T-helper 2 cell treated with Interferon-gamma antibody and Interleukin-4, amounts not matched to agents 5 μg/mL and 100 μg/mL, for 36 hours (primary cell): ENCODE results near the gene VAV2.
A peak's percentile ranks its signal among the peaks of the same experiment; 100 is the strongest.

Experiments
- DNase-seq: peaks from one replicate; pipeline ENCODE4 v3.0.0; 2021; ENCODE audit warnings: low spot score
- H3K27ac Mint-ChIP-seq: one replicate; pipeline ENCODE4 v1.8.0; 2021; ENCODE audit warnings: mild to moderate bottlenecking, mixed read lengths
- H3K27me3 Mint-ChIP-seq: one replicate; pipeline ENCODE4 v1.8.0; 2021; ENCODE audit warnings: low read depth, mixed read lengths
- H3K36me3 Mint-ChIP-seq: one replicate; pipeline ENCODE4 v1.8.0; 2021; ENCODE audit warnings: low read depth, mixed read lengths
- H3K4me1 Mint-ChIP-seq: one replicate; pipeline ENCODE4 v1.8.0; 2021; ENCODE audit warnings: low read depth, mixed read lengths
- H3K4me3 Mint-ChIP-seq: one replicate; pipeline ENCODE4 v1.8.0; 2022; ENCODE audit warnings: mild to moderate bottlenecking, moderate library complexity, mixed read lengths
- H3K9me3 Mint-ChIP-seq: one replicate; pipeline ENCODE4 v1.8.0; 2021; ENCODE audit warnings: mixed read lengths

The VAV2 gene

GRCh38 chr9:133729617-133730281 lies 262.4 kb downstream of the VAV2 start:
- Mint-ChIP-seq H3K36me3 (no peaks in the 10 kb centered on the region), H3K4me3 (no peak overlapping the region), H3K4me1 (peaks cover 8% of the 10 kb centered on the region), H3K9me3 (peaks cover 3% of the 10 kb centered on the region), H3K27me3 (peaks cover 3% of the 10 kb centered on the region), H3K27ac (no peak overlapping the region)
- DNase-seq: no peak

GRCh38 chr9:133728856-133729616 lies 263.1 kb downstream of the VAV2 start:
- Mint-ChIP-seq H3K36me3 (no peaks in the 10 kb centered on the region), H3K4me3 (no peak overlapping the region), H3K9me3 (no peaks in the 10 kb centered on the region), H3K27me3 (peaks cover 3% of the 10 kb centered on the region), H3K4me1 (peaks cover 8% of the 10 kb centered on the region), H3K27ac (no peak overlapping the region)
- DNase-seq: no peak

GRCh38 chr9:133727876-133728441 lies 264.2 kb downstream of the VAV2 start:
- Mint-ChIP-seq H3K9me3 (no peaks in the 10 kb centered on the region), H3K27ac (no peak overlapping the region), H3K4me3 (no peak overlapping the region), H3K4me1 (peaks cover 8% of the 10 kb centered on the region), H3K27me3 (peaks cover 6% of the 10 kb centered on the region), H3K36me3 (no peaks in the 10 kb centered on the region)
- DNase-seq: no peak

GRCh38 chr9:133727277-133727875 lies 264.7 kb downstream of the VAV2 start:
- Mint-ChIP-seq H3K27me3 (peaks cover 6% of the 10 kb centered on the region), H3K36me3 (no peaks in the 10 kb centered on the region), H3K27ac (no peak overlapping the region), H3K9me3 (no peaks in the 10 kb centered on the region), H3K4me3 (no peak overlapping the region), H3K4me1 (peaks cover 8% of the 10 kb centered on the region)
- no peak for DNase-seq

GRCh38 chr9:133726401-133727276 lies 265.5 kb downstream of the VAV2 start:
- H3K27me3 Mint-ChIP-seq: peaks cover 8% of the 10 kb centered on the region
- DNase-seq: no peak
- peaks cover 8% of the 10 kb centered on the region for H3K4me1 Mint-ChIP-seq
- H3K27ac Mint-ChIP-seq: no peak overlapping the region
- no peaks in the 10 kb centered on the region for H3K36me3 Mint-ChIP-seq
- no peaks in the 10 kb centered on the region for H3K9me3 Mint-ChIP-seq
- H3K4me3 Mint-ChIP-seq: peak overlapping the region; percentile 27

GRCh38 chr9:133725886-133726285 lies 266.2 kb downstream of the VAV2 start:
- Mint-ChIP-seq H3K27me3 (peaks cover 8% of the 10 kb centered on the region), H3K9me3 (no peaks in the 10 kb centered on the region), H3K4me1 (peaks cover 8% of the 10 kb centered on the region), H3K36me3 (no peaks in the 10 kb centered on the region), H3K27ac (no peak overlapping the region), H3K4me3 (no peak overlapping the region)
- DNase-seq: no peak

- Mint-ChIP-seq H3K36me3 (no peaks in the 10 kb centered on the region), H3K27me3 (peaks cover 8% of the 10 kb centered on the region), H3K27ac (no peak overlapping the region), H3K4me1 (peaks cover 3% of the 10 kb centered on the region), H3K4me3 (no peak overlapping the region), H3K9me3 (no peaks in the 10 kb centered on the region)
- DNase-seq: no peak
Measured at GRCh38 chr9:133718563-133719315, 273.4 kb downstream of the VAV2 start.

- peaks cover 3% of the 10 kb centered on the region for H3K4me1 Mint-ChIP-seq
- no peak for DNase-seq
- H3K9me3 Mint-ChIP-seq: no peaks in the 10 kb centered on the region
- peaks cover 5% of the 10 kb centered on the region for H3K27me3 Mint-ChIP-seq
- H3K27ac Mint-ChIP-seq: no peak overlapping the region
- H3K36me3 Mint-ChIP-seq: no peaks in the 10 kb centered on the region
- H3K4me3 Mint-ChIP-seq: no peak overlapping the region
Measured at GRCh38 chr9:133717113-133718031, 274.8 kb downstream of the VAV2 start.

GRCh38 chr9:133716564-133717112 lies 275.5 kb downstream of the VAV2 start:
- Mint-ChIP-seq H3K4me1 (peaks cover 3% of the 10 kb centered on the region), H3K9me3 (no peaks in the 10 kb centered on the region)

GRCh38 chr9:133715866-133716563 lies 276.1 kb downstream of the VAV2 start:
- Mint-ChIP-seq H3K36me3 (no peaks in the 10 kb centered on the region), H3K27ac (no peak overlapping the region), H3K4me1 (peaks cover 3% of the 10 kb centered on the region), H3K27me3 (peaks cover 3% of the 10 kb centered on the region), H3K9me3 (no peaks in the 10 kb centered on the region), H3K4me3 (no peak overlapping the region)
- no peak for DNase-seq

More at GRCh38 chr9:133716564-133717112, 275.5 kb downstream of the VAV2 start:
- Mint-ChIP-seq H3K27ac (no peak overlapping the region), H3K36me3 (no peaks in the 10 kb centered on the region), H3K4me3 (no peak overlapping the region), H3K27me3 (peaks cover 3% of the 10 kb centered on the region)
- DNase-seq: no peak

- H3K27me3 Mint-ChIP-seq: no peaks in the 10 kb centered on the region
- no peak for DNase-seq
- H3K27ac Mint-ChIP-seq: no peak overlapping the region
- no peak overlapping the region for H3K4me3 Mint-ChIP-seq
- H3K36me3 Mint-ChIP-seq: no peaks in the 10 kb centered on the region
- peaks cover 3% of the 10 kb centered on the region for H3K4me1 Mint-ChIP-seq
- H3K9me3 Mint-ChIP-seq: no peaks in the 10 kb centered on the region
Measured at GRCh38 chr9:133715295-133715865, 276.7 kb downstream of the VAV2 start.
